Measurements from ENCODE around the gene DARS2.

DNA sequence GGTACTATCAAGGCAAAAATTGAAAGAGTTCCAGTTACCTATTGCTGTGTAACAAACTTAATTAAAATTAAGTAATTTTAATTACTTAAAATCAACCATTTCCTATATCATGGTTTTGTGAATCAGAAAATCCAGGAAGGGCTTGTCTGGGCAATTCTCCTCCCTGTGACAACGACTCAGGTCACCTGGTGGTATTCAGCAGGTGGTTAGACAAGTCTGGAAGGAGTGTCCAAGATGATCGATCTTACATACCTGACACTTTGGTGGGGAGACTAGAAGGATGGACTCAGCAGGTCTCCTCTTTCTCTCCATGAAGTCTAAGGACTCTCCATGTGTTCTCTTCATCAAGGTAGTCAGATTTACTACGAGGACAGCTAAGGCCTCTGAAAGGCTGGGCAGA lies 69.7 kb downstream of the DARS2 start:
- TF ChIP-seq, protein P1, sequence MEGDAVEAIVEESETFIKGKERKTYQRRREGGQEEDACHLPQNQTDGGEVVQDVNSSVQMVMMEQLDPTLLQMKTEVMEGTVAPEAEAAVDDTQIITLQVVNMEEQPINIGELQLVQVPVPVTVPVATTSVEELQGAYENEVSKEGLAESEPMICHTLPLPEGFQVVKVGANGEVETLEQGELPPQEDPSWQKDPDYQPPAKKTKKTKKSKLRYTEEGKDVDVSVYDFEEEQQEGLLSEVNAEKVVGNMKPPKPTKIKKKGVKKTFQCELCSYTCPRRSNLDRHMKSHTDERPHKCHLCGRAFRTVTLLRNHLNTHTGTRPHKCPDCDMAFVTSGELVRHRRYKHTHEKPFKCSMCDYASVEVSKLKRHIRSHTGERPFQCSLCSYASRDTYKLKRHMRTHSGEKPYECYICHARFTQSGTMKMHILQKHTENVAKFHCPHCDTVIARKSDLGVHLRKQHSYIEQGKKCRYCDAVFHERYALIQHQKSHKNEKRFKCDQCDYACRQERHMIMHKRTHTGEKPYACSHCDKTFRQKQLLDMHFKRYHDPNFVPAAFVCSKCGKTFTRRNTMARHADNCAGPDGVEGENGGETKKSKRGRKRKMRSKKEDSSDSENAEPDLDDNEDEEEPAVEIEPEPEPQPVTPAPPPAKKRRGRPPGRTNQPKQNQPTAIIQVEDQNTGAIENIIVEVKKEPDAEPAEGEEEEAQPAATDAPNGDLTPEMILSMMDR (IDR thresholded peaks at IDR 0.05), result no peak
- no peak for TF ChIP-seq POLR2A (IDR thresholded peaks at IDR 0.05)
